Stimulated activated CD8-positive, alpha-beta memory T cell treated with anti-CD3 and anti-CD28 coated beads, Interleukin-12 subunit alpha, Interleukin-12 subunit beta, amount 100 ng/mL, for 4 hours (primary cell): Measurements from ENCODE around the gene PTGES2.

Experiments
- DNase-seq: peaks from one replicate; pipeline ENCODE4 v3.0.0-alpha.2; 2020; ENCODE audit warnings: low read depth

Gene PTGES2

GRCh38 chr9:128153060-128153946 is 25.8 kb upstream of the PTGES2 start:
- DNase-seq: no peak

- no peak for DNase-seq
Observed at GRCh38 chr9:128152133-128153059, 24.9 kb upstream of the PTGES2 start.

- no peak for DNase-seq
Observed at GRCh38 chr9:128151309-128152132, 24.0 kb upstream of the PTGES2 start.

GRCh38 chr9:128150594-128151308 is 23.2 kb upstream of the PTGES2 start:
- no peak for DNase-seq

GRCh38 chr9:128149951-128150593 is 22.5 kb upstream of the PTGES2 start:
- DNase-seq: no peak

GRCh38 chr9:128149001-128149701 is 21.6 kb upstream of the PTGES2 start, which contains the start of gene LCN2:
LCN2 (plus strand) TSS chr9:128149453; CDS start chr9:128149526, 73 bp downstream.
- DNase-seq: no peak

GRCh38 chr9:128148509-128149000 is 21.0 kb upstream of the PTGES2 start:
- DNase-seq: no peak

- DNase-seq: no peak
Observed at GRCh38 chr9:128146591-128147120, 19.1 kb upstream of the PTGES2 start.

- DNase-seq: no peak
Observed at GRCh38 chr9:128145951-128146351, 18.4 kb upstream of the PTGES2 start.

GRCh38 chr9:128145536-128145935 is 18.0 kb upstream of the PTGES2 start:
- no peak for DNase-seq

- no peak for DNase-seq
Observed at GRCh38 chr9:128144239-128145181, 17.0 kb upstream of the PTGES2 start.

GRCh38 chr9:128143525-128144238 is 16.2 kb upstream of the PTGES2 start:
- DNase-seq: no peak

GRCh38 chr9:128142596-128142995 is 15.1 kb upstream of the PTGES2 start:
- DNase-seq: no peak

- no peak for DNase-seq
Observed at GRCh38 chr9:128142061-128142460, 14.5 kb upstream of the PTGES2 start.

- no peak for DNase-seq
Observed at GRCh38 chr9:128141604-128142003, 14.1 kb upstream of the PTGES2 start.

- no peak for DNase-seq
Observed at GRCh38 chr9:128139621-128140020, 12.1 kb upstream of the PTGES2 start.

- no peak for DNase-seq
Observed at GRCh38 chr9:128138001-128138400, 10.5 kb upstream of the PTGES2 start.
